ENCODE measurements around the gene CRYBA4.

CRYBA4 gene

DNA sequence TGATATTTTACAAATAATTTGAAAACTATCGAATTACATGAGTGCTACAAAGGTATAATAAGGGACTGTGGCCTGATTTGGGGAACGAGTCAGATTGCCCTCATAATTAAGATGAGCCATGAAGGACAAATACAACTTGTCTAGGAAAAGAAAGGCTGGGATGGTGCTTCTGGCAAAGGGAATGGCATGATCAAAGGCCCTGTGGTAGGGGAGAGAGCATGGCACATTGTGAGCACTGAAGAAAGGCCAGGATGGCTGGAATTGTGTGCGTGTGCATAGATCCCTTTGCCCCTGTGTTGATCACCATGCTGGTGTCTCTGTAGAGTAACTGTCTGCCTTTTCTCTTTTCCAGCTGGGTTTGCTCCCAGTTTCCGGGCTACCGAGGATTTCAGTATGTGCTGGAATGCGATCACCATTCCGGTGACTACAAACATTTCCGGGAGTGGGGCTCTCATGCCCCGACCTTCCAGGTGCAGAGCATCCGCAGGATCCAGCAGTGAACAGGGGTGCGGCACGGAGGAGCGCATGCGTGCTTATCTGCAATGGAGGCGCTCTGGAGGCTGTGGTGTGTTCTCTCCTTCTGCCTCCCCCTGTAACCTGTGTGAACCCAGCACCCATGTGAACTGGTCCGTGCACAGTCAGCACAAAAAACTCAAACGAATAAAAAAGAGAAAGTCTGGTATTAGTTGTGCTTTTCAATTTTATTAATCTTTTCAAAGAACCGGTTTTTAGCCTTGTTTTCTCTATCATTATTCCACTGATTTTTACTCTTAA is 8.4 kb downstream of the CRYBA4 start:
- DNase-seq (ENCODE audit: low read depth) = no peak

GRCh38 chr22:26631282-26631681 is 9.5 kb downstream of the CRYBA4 start:
- no peak for DNase-seq (ENCODE audit: low read depth)

DNA sequence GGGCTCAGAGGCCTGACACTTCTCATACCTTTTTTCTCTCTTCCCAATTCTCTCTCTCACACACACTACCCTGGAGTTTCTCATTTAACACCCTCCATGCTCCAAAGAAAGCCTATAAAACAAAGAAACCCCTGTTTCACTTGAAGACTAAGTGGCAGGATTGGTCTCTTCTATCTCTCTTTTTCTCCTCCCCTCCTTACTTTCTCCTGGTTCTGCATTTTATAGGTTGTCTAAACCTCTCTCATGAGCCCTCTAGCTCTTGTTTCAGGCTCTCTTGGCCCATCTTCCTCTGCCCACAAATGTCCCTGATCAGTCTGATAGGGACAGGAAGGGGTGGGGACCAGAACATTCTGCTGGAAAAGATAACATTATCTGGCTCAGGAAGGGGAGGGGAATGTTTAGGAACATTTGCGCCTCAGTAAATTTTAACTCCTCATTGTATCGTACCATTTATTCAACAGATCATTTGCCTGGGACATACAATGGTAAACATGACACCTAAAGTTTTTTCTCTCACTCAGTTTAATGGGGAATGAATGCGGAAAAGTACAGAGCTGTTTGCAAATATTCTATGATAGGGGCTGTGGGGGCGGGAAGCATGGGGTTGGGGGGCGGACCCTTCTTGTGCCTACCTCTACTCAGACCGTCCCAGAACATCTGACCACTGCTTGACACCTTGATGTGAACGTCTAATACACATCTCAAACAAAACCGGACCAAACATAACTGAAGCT is 10.8 kb downstream of the CRYBA4 start:
- no peak for DNase-seq (ENCODE audit: low read depth)

GRCh38 chr22:26634189-26634588 is 12.4 kb downstream of the CRYBA4 start:
- no peak for DNase-seq (ENCODE audit: low read depth)

GRCh38 chr22:26635117-26635516 is 13.4 kb downstream of the CRYBA4 start:
- no peak for DNase-seq (ENCODE audit: low read depth)

GRCh38 chr22:26636296-26636695 is 14.5 kb downstream of the CRYBA4 start:
- DNase-seq (ENCODE audit: low read depth) = no peak

DNA sequence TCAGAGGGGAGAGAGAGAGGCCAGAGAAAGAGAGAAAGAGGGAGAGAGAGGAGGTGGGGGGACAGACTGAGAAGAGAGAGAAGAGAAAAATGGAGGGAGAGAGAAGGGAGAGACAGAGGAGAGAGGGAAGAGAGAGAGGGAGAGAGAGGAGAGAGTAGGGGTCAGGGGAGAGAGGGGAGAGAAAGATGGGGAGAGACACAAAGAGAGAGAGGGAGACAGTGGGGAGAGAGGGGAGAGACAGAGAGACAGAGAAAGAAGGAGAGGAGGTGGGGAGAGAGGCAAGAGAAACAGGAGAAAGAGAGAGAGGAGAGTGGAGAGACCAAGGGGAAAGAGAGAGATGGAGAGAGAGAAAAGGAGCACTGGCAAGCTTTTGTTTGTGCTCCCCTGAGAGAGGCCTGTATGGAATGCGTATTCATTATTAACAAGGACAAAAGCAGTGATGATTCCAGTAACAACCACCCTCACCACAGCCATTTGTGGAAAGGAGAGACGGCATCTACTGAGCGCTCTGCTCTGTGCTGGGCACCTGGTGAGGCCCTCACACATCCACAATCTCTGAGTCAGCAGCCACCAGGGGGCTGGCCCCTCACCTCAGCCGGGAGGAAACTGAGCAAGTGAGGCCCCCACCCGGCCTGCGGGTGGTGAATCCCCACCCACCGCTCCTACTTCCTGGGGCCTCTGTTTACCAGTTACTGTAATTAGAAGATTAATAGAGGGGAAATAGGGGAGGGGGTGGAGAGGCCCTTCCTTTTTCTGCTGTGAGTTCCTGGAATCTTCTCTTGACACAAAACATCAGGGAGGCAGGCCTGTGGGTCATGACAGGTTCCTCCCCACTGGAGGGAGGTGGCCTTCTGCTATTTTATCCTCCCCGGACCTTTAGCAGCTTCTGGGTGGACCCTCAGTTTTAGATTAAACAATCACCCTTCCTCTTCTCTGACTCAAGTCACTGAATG is 21.0 kb downstream of the CRYBA4 start:
- peak; percentile 75 for DNase-seq (ENCODE audit: low read depth)

- no peak for DNase-seq (ENCODE audit: low read depth)
Measured at GRCh38 chr22:26643418-26644100, 21.8 kb downstream of the CRYBA4 start.

- no peak for DNase-seq (ENCODE audit: low read depth)
Measured at GRCh38 chr22:26646158-26646557, 24.4 kb downstream of the CRYBA4 start.

DNA sequence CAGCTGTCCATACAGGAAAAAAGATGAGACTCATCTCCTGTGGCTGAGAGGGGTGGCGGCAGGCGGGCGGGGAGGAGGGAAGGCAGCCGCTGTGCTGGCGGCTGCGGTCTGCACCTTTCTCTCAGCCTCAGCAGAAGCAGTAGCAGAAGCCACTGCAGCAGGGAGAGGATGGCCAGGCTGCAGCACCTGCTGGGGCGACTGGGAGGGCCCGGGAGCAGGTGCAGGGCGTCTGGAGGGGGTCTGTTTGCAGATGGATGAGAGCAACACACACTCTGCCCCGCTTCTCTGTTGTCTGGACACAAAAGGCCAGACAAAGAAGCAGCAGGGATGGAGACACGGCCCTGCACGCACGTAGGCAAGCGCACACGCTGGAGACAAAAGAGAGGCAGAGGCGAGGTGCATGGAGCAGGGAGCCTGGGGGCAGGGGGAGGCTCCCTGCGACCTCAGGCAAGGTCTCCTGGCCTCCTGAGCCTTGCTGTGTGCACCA is 26.3 kb downstream of the CRYBA4 start:
- no peak for DNase-seq (ENCODE audit: low read depth)

GRCh38 chr22:26648528-26649388 is 27.0 kb downstream of the CRYBA4 start:
- DNase-seq (ENCODE audit: low read depth) = no peak

DNA sequence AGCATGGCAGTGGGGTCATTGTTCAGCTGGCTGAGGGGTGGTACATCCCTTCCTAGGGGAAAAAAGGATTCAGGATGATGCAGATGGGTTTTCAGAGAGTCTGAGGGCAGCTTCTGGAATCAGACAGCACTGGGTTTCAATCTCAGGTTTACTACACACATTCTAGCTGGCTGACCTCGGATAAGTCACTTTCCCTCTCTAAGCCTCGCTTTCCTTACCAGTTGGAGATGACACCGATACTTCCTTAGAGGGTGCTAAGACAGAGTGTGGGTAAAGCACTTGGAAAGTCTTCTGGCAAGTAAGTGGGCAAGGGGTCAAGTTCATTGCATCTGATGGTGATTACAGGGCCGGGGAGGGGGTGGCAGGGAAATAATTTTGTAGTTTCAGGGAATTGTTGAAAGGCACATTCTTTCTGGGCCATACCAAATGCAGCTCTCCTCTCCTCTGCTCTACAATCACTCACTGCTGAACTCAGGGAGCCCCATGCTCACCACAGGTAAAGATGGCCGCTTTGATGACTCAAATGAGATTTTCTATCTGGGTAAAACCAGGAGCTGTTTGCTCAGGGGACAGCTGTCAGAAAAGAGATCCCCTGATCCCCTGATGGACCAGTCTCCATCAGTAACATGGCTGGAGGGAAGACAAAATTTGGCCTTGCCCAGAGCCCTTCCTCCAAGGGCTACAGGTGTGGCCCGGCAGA is 29.1 kb downstream of the CRYBA4 start:
- DNase-seq (ENCODE audit: low read depth) = no peak

- no peak for DNase-seq (ENCODE audit: low read depth)
Measured at GRCh38 chr22:26651815-26652214, 30.1 kb downstream of the CRYBA4 start.

GRCh38 chr22:26656891-26657851 is 35.4 kb downstream of the CRYBA4 start, which contains the start of gene MIAT:
TSS of gene MIAT (plus strand) at chr22:26657588.
- peak; percentile 39 for DNase-seq (ENCODE audit: low read depth)

DNA sequence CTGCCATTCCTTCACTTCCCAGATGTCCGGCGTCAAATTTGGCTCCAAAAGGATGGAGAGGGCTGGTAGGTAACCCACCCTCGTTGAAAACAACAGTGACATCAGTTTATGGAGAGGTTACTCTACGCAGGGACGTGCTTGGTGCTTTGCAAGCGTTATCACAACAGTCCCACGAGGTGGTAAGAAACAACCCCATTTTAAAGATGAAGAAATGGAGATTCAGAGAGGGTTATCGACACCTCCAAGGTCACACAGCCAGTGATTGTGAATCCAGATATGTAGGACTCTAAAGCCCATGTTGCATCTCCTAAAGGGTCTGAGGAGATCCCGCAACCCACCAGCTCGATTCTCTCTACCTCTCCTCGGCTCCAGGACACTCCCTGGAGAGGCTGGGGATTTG is 36.4 kb downstream of the CRYBA4 start:
- no peak for DNase-seq (ENCODE audit: low read depth)

DNA sequence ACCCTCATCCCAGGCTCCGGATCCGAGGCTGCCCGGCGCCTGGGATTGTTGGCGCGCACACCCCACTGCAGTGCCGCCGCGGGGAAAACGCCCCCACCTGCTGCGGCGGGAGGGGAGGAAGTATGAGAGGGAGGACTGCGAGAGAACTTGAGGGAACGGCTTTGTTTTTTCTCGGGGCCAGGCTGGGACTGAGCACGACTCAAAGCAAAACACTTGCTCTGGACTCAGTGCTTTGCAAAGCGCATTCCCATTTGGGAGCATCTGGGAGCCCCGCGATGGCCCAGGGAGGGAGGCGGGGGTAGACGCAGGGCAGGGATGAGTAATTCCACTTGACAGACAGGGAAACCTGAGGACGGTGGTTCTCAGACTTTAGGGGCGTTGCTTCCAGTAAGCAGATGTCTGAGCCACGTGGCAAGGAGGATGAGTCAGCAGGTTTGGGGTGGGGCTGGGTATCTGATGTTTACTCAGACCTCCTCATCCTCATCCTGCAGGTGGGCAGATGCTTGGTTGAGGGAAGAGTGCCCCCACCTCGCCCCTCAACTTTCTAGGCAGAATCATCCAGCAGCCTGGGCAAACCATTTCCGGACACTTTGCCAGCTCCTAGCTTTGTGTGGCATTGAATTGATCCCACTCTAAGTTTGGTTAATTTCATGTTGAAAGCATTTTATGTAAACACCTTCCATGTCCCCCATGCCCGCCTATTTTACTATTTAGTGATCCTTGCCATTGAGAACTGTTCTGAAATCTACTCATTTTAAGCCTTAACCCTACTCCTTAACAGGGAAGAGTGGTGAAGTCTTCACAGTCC is 37.1 kb downstream of the CRYBA4 start:
- peak; percentile 85 for DNase-seq (ENCODE audit: low read depth)

DNA sequence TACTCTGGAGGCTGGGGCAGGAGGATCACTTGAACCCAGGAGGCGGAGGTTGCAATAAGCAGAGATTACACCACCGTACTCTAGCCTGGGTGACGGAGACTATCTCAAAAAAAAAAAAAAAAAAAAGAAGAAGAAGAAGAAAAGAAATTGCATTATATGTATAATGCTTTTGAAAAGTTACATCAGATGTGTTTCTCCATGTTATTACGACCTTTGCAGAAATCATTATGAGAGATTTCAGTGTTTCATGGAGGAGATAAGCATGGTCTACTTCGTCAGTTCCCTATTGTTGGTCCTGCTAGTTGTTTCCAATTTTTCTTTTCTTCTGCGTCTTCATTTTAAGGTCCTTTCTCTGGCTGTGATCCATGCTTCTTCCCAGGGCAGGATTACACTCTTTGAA is 38.6 kb downstream of the CRYBA4 start:
- no peak for DNase-seq (ENCODE audit: low read depth)

Measured in stimulated activated CD4-positive, alpha-beta T cell treated with anti-CD3 and anti-CD28 coated beads, Interleukin-2, amount 100 ng/mL, for 4 hours (primary cell).